RWPE2 (cell line): ENCODE data around the gene ALKBH2.
A peak's percentile ranks its signal among the peaks of the same experiment; 100 is the strongest.

Experiments
- ATAC-seq: fragments of 200-7000 bp; cut with Tn5 transposase; 3 replicates; pipeline ENCODE4 v1.9.1; 2021; ENCODE audit warnings: low read depth
- DNase-seq: peaks from one replicate; pipeline ENCODE4 v3.0.0-alpha.2; 2020; ENCODE audit warnings: low spot score
- H3K27ac ChIP-seq: fragments of 450-650 bp; 2 replicates; pipeline ENCODE4 v1.5.1; 2017; ENCODE audit warnings: mild to moderate bottlenecking; ENCODE audit not compliant: poor library complexity, severe bottlenecking
- H3K27me3 ChIP-seq: fragments of 250-450 bp; sonication (Bioruptor Pico); 2 replicates; pipeline ENCODE4 v1.5.1; 2021; ENCODE audit warnings: mild to moderate bottlenecking, moderate library complexity; ENCODE audit not compliant: insufficient read depth, poor library complexity, severe bottlenecking
- H3K36me3 ChIP-seq: fragments of 250-450 bp; sonication (Bioruptor Pico); 2 replicates; pipeline ENCODE4 v1.5.1; 2020; ENCODE audit warnings: low read depth, mild to moderate bottlenecking, moderate library complexity
- H3K4me1 ChIP-seq: fragments of 250-450 bp; sonication (Bioruptor Pico); 2 replicates; pipeline ENCODE4 v1.5.1; 2021; ENCODE audit warnings: mild to moderate bottlenecking, moderate library complexity; ENCODE audit not compliant: insufficient read depth, poor library complexity, severe bottlenecking
- H3K4me3 ChIP-seq: fragments of 250-450 bp; sonication (Bioruptor Pico); 2 replicates; pipeline ENCODE4 v1.5.1; 2021; ENCODE audit warnings: mild to moderate bottlenecking, moderate library complexity; ENCODE audit not compliant: severe bottlenecking
- H3K9me3 ChIP-seq: fragments of 250-450 bp; sonication (Bioruptor Pico); 2 replicates; pipeline ENCODE4 v1.5.1; 2021; ENCODE audit warnings: mild to moderate bottlenecking, moderate library complexity; ENCODE audit not compliant: severe bottlenecking
- TF ChIP-seq, protein P1 (sequence below): fragments of 450-650 bp; IDR thresholded peaks from one replicate; pipeline ENCODE4 v1.5.1; 2017; ENCODE audit warnings: mild to moderate bottlenecking, moderate library complexity; ENCODE audit not compliant: poor library complexity, severe bottlenecking

The ALKBH2 gene

DNA sequence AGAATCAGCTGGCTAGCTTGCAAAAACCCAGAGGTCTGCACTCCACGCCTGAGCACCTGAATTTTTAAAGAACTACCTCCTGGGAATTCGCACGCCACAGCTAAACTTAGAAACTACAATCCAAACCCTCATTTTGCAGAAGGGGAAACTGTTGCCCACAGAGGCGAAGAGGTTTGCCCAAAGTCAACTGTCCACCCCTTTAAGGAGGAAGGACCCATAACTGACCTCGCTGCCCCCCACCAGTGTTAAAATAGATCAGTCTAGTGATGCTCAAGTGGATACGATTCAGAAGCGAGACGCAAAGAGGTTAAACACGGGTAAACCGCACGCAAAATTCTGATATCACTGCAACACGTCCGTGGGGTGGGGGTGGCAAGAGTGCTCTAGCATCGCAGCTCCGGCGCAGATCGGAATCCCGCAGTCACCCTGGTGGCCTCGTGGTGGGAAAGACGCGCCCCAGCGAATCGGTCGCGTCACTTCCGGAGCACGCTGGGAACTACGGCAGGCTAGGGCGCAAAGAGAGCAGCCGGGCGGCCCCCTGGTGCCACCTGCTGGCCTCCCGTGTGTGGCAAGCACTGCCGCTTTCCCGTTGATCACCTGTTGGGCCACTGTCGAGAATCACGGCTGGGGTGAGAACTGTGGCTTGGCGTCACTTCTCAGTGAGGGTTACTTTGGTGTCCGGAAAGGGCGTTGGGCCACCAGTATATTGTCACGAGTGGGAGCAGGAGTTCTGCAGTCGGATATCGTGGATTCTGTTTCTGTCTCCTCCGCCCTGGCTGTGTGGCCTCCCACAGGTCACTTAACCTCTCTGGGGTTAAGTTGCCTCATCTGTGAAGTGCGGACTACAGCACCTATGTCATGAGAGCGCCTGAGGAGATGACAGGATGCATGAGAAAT, at the start of gene ALKBH2:
TSS of gene ALKBH2 (minus strand) at position 451 of the 897 bp plus-strand sequence. CDS start 686 bp downstream, outside the sequence.
- Histone ChIP-seq H3K4me3 (peak within 1 kb of the TSS; percentile 32), H3K27me3 (no peaks in the 10 kb centered on the region), H3K9me3 (no peaks in the 10 kb centered on the region), H3K4me1 (peaks cover 9% of the 10 kb centered on the region), H3K36me3 (peaks cover 41% of the 10 kb centered on the region), H3K27ac (peak within 1 kb of the TSS; percentile 5)
- DNase-seq (peak; percentile 86), ATAC-seq (peak; percentile 62)
- TF ChIP-seq, protein P1, sequence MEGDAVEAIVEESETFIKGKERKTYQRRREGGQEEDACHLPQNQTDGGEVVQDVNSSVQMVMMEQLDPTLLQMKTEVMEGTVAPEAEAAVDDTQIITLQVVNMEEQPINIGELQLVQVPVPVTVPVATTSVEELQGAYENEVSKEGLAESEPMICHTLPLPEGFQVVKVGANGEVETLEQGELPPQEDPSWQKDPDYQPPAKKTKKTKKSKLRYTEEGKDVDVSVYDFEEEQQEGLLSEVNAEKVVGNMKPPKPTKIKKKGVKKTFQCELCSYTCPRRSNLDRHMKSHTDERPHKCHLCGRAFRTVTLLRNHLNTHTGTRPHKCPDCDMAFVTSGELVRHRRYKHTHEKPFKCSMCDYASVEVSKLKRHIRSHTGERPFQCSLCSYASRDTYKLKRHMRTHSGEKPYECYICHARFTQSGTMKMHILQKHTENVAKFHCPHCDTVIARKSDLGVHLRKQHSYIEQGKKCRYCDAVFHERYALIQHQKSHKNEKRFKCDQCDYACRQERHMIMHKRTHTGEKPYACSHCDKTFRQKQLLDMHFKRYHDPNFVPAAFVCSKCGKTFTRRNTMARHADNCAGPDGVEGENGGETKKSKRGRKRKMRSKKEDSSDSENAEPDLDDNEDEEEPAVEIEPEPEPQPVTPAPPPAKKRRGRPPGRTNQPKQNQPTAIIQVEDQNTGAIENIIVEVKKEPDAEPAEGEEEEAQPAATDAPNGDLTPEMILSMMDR, result peak; percentile 97

DNA sequence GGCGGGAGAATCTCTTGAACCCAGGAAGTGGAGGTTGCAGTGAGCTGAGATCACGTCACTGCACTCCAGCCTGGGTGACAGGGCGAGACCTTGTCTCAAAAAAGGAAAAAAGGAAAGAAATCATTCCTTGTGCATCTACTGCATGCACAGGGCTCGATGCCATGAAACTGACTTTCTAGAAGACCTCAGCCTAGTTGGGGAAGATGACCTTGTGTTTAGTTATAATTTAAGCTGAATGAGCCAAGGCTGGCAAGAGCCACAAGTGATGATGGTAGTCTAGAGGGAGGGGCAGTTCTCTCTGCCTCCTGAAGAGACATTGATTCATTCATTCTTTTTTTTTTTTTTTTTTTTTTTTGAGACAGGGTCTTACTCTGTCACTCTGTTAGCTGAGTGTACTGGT, 47.3 kb upstream of the ALKBH2 start:
- H3K4me1 ChIP-seq, result no peaks in the 10 kb centered on the region
- no peak overlapping the region for H3K27ac ChIP-seq
- no peaks in the 10 kb centered on the region for H3K36me3 ChIP-seq
- H3K4me3 ChIP-seq, result no peak overlapping the region
- H3K27me3 ChIP-seq, result no peaks in the 10 kb centered on the region
- H3K9me3 ChIP-seq, result no peaks in the 10 kb centered on the region
- TF ChIP-seq, protein P1, result no peak
- DNase-seq (no peak), ATAC-seq (no peak)

DNA sequence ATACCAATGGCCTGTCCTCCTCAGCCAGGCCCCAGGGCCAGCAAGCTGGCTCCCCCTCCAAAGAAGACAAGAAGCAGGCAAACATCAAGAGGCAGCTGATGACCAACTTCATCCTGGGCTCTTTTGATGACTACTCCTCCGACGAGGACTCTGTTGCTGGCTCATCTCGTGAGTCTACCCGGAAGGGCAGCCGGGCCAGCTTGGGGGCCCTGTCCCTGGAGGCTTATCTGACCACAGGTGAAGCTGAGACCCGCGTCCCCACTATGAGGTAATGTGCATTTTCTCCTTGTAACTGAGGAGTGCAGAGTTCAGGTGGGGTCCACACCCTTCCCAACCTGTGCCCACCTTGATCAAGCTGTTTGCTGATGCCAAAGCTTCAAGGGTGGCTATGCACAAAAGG, 46.5 kb upstream of the ALKBH2 start:
- no peak overlapping the region for H3K27ac ChIP-seq

DNA sequence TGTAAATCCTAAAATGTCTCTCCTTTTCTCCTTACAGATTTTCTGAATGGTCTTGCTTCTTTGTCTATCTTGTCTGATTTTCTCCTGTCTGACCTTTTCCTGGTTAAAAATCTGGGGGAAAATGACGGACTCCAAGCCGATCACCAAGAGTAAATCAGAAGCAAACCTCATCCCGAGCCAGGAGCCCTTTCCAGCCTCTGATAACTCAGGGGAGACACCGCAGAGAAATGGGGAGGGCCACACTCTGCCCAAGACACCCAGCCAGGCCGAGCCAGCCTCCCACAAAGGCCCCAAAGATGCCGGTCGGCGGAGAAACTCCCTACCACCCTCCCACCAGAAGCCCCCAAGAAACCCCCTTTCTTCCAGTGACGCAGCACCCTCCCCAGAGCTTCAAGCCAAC, 46.1 kb upstream of the ALKBH2 start:
- TF ChIP-seq, protein P1, result no peak
- no peak overlapping the region for H3K4me3 ChIP-seq
- no peaks in the 10 kb centered on the region for H3K9me3 ChIP-seq
- no peaks in the 10 kb centered on the region for H3K27me3 ChIP-seq
- ATAC-seq (no peak), DNase-seq (no peak)
- no peaks in the 10 kb centered on the region for H3K4me1 ChIP-seq
- no peaks in the 10 kb centered on the region for H3K36me3 ChIP-seq
- H3K27ac ChIP-seq, result no peak overlapping the region

More for the DNA sequence above, 46.5 kb upstream of the ALKBH2 start:
- TF ChIP-seq, protein P1, result no peak
- Histone ChIP-seq H3K4me3 (no peak overlapping the region), H3K4me1 (no peaks in the 10 kb centered on the region), H3K27me3 (no peaks in the 10 kb centered on the region), H3K9me3 (no peaks in the 10 kb centered on the region), H3K36me3 (no peaks in the 10 kb centered on the region)
- ATAC-seq, result no peak
- no peak for DNase-seq

DNA sequence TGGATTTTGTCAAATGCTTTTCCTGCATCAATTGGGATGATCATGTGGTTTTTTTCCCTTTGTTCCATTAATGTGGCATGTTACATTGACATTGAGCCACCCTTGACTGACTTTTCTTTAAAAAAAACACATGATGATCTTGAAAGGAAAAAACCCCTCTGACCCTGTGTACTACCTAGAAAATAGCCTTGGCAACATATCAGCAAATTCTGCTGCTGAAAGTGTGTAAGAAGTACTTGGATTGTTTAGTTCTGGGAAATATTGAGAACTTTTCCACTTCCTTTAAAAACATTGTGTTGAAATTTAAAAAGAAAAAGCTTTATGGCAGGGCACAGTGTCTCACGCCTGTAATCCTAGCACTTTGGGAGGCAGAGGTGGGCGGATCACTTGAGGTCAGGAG, 43.8 kb upstream of the ALKBH2 start:
- H3K36me3 ChIP-seq, result no peaks in the 10 kb centered on the region
- TF ChIP-seq, protein P1, result no peak
- no peaks in the 10 kb centered on the region for H3K4me1 ChIP-seq
- H3K9me3 ChIP-seq, result no peaks in the 10 kb centered on the region
- ATAC-seq, result no peak
- H3K27ac ChIP-seq, result no peak overlapping the region
- no peak overlapping the region for H3K4me3 ChIP-seq
- H3K27me3 ChIP-seq, result no peaks in the 10 kb centered on the region
- no peak for DNase-seq
